B cell (primary cell): ENCODE results near the gene ERCC2. TPM values are rescaled to one million over a fixed set of nuclear protein-coding genes. Genes with fewer than 3 reads are reported as not detected.

Experiments
- ATAC-seq: fragments of 200-7000 bp; cut with Tn5 transposase; one replicate; pipeline ENCODE4 v1.10.0; 2021; ENCODE audit warnings: low read depth, mild to moderate bottlenecking, moderate number of reproducible peaks, moderate library complexity
- CTCF ChIA-PET: fragments of 350-600 bp; sonication (Branson Sonifier 250); formaldehyde crosslinking; loops from one replicate; lab custom pipeline; 2021; ENCODE audit warnings: antibody characterized with exemption, inconsistent platforms; lab: Charles Lee
- POLR2A ChIA-PET: fragments of 350-600 bp; sonication (Branson Sonifier 250); formaldehyde crosslinking; loops from one replicate; lab custom pipeline; 2021; ENCODE audit warnings: antibody characterized with exemption; lab: Charles Lee
- DNase-seq: peaks from one replicate; pipeline ENCODE4 v3.0.0; 2013
- H2AFZ ChIP-seq: 2 replicates; pipeline ENCODE4 v1.6.1; 2012; ENCODE audit warnings: mild to moderate bottlenecking, low read depth, low read length; ENCODE audit not compliant: insufficient read depth, poor library complexity, severe bottlenecking
- H3K27ac ChIP-seq, 2 donors: 1 replicate in 1 of 2; 2 replicates in 1 of 2; pipeline ENCODE4 v1.5.1; 2012 to 2013; ENCODE audit warnings: low read length in 2 of 2, mild to moderate bottlenecking in 2 of 2, moderate library complexity in 1 of 2
- H3K27me3 ChIP-seq, 4 experiments: fragments of 200-600 bp in 1 of 4; sonication (generic) in 1 of 4; replicated peaks in 1 of 4; 1 replicate in 2 of 4; 2 replicates in 2 of 4; pipeline versions ENCODE4 v1.6.1 to v1.7.0; 2013 to 2016; ENCODE audit warnings: low read length in 3 of 4, mild to moderate bottlenecking in 2 of 4, mixed read lengths in 1 of 4, moderate library complexity in 1 of 4; ENCODE audit not compliant: insufficient read depth in 4 of 4, control insufficient read depth in 3 of 4; ENCODE audit errors: control extremely low read depth in 1 of 4
- H3K36me3 ChIP-seq, 2 experiments: replicated peaks in 1 of 2; 1 replicate in 1 of 2; 2 replicates in 1 of 2; pipeline versions ENCODE4 v1.6.1 to v1.7.1; 2013; ENCODE audit warnings: low read length in 1 of 2; ENCODE audit not compliant: insufficient read depth in 2 of 2, control insufficient read depth in 1 of 2; ENCODE audit errors: control extremely low read depth in 1 of 2, extremely low read depth in 1 of 2
- H3K4me1 ChIP-seq, 2 donors: fragments of 200-600 bp in 1 of 2; sonication (generic) in 1 of 2; 1 replicate in 1 of 2; 2 replicates in 1 of 2; pipeline versions ENCODE4 v1.5.1 to v1.6.1; 2013 to 2017; ENCODE audit warnings: low read length in 2 of 2; ENCODE audit not compliant: control insufficient read depth in 2 of 2, insufficient read depth in 2 of 2
- H3K4me2 ChIP-seq: replicated peaks from 2 replicates; pipeline ENCODE3; 2012; ENCODE audit warnings: mild to moderate bottlenecking, low read depth, low read length; ENCODE audit not compliant: poor library complexity, severe bottlenecking
- H3K4me3 ChIP-seq, 5 experiments: fragments of 200-600 bp in 1 of 5; sonication (generic) in 1 of 5; 1 replicate in 3 of 5; 2 replicates in 2 of 5; pipeline versions ENCODE4 v1.5.1 to v1.7.0; 2011 to 2016; ENCODE audit warnings: low read length in 4 of 5, mild to moderate bottlenecking in 4 of 5, low read depth in 2 of 5, control low read depth in 1 of 5, moderate library complexity in 1 of 5; ENCODE audit not compliant: insufficient read depth in 1 of 5; ENCODE audit errors: control extremely low read depth in 1 of 5, extremely low read depth in 1 of 5
- H3K79me2 ChIP-seq: fragments of 200-600 bp; sonication (generic); one replicate; pipeline ENCODE4 v1.6.0; 2016; ENCODE audit warnings: low read length; ENCODE audit not compliant: control insufficient read depth, insufficient read depth
- H3K9ac ChIP-seq: fragments of 200-600 bp; sonication (generic); 2 replicates; pipeline ENCODE4 v1.6.1; 2017; ENCODE audit warnings: mild to moderate bottlenecking, low read length, moderate library complexity
- H3K9me3 ChIP-seq, 3 donors: one replicate each; pipeline versions ENCODE4 v1.6.1 to v1.7.1; 2013; ENCODE audit warnings: low read length in 2 of 3; ENCODE audit not compliant: control insufficient read depth in 2 of 3, insufficient read depth in 1 of 3; ENCODE audit errors: control extremely low read depth in 1 of 3
- H4K20me1 ChIP-seq: 2 replicates; pipeline ENCODE4 v1.6.0; 2012; ENCODE audit warnings: mild to moderate bottlenecking, low read length; ENCODE audit not compliant: insufficient read depth, control insufficient read depth, poor library complexity, severe bottlenecking
- H3K27ac Mint-ChIP-seq: one replicate; pipeline ENCODE4 v1.8.0; 2021; ENCODE audit warnings: mixed read lengths
- H3K27me3 Mint-ChIP-seq: one replicate; pipeline ENCODE4 v1.8.0; 2021; ENCODE audit warnings: mixed read lengths
- H3K4me1 Mint-ChIP-seq: one replicate; pipeline ENCODE4 v1.8.0; 2021; ENCODE audit warnings: mixed read lengths
- H3K4me3 Mint-ChIP-seq: one replicate; pipeline ENCODE4 v1.8.0; 2021; ENCODE audit warnings: mixed read lengths
- H3K9me3 Mint-ChIP-seq: one replicate; pipeline ENCODE4 v1.8.0; 2022; ENCODE audit warnings: mixed read lengths; ENCODE audit not compliant: insufficient read depth
- CTCF ChIP-seq: fragments of 200-600 bp; IDR thresholded peaks from one replicate; pipeline ENCODE4 v1.8.0; 2022; ENCODE audit warnings: antibody characterized with exemption, mild to moderate bottlenecking
- EZH2 ChIP-seq: IDR thresholded peaks from 2 replicates; pipeline ENCODE4 v1.6.1; 2012; ENCODE audit warnings: borderline replicate concordance, low read depth, mild to moderate bottlenecking, moderate library complexity, low read length; ENCODE audit not compliant: insufficient read depth, poor library complexity, severe bottlenecking
- WGBS: methylation state at CpG from one replicate; pipeline ENCODE4 v1.1.5; 2013; ENCODE audit warnings: missing lambda C conversion rate; ENCODE audit not compliant: insufficient coverage; 5-methylcytosine and 5-hydroxymethylcytosine counted together
- intact Hi-C: fragments of 100-400 bp; cut with micrococcal nuclease; formaldehyde crosslinking; loops from one replicate; pipeline ENCODE4 v1.10.0; 2022
- polyA plus RNA-seq: library from polyadenylated mRNA; depleted of rRNA; stranded (reverse); fragments of >200 nt; gene quantifications from 2 replicates; pipeline ENCODE4 v1.2.3, GENCODE V29; 2012
- total RNA-seq, 2 donors: library from RNA; stranded (reverse); fragments of 120-200 nt in 1 of 2; gene quantifications; 1 replicate in 1 of 2; 2 replicates in 1 of 2; pipeline versions ENCODE4 v1.2.3 to v1.2.4, GENCODE V29; 2013 to 2022

The ERCC2 gene
- total and polyA plus RNA-seq, 2 donors (not counting 1 experiment from before 2014, with no cell fraction given) = 20.8 to 26.5 TPM

GRCh38 chr19:45349126-45349415, 21.3 kb downstream of the ERCC2 start:
- CTCF ChIA-PET = no interaction called here
- Histone ChIP-seq H3K27me3 (peaks cover 0 to 17% (median 0%) of the 10 kb centered on the region in 4 experiments), H3K79me2 (no peaks in the 10 kb centered on the region), H4K20me1 (no peaks in the 10 kb centered on the region), H3K36me3 (peaks cover 1 to 3% of the 10 kb centered on the region in 2 experiments), H3K4me1 (no peaks in the 10 kb centered on the region), H3K4me3 (no peak overlapping the region), H3K27ac (no peak overlapping the region), H2AFZ (no peak overlapping the region), H3K4me2 (no peak overlapping the region), H3K9me3 (no peaks in the 10 kb centered on the region), H3K9ac (no peak overlapping the region)
- Mint-ChIP-seq H3K9me3 (no peaks in the 10 kb centered on the region), H3K4me1 (no peaks in the 10 kb centered on the region), H3K27ac (no peak overlapping the region), H3K4me3 (no peak overlapping the region), H3K27me3 (peaks cover 14% of the 10 kb centered on the region)
- TF ChIP-seq EZH2 = no peak
- TF ChIP-seq CTCF = no peak
- ATAC-seq (no peak), DNase-seq (no peak)
- POLR2A ChIA-PET = no interaction called here
- intact Hi-C loops = no loop called here
- WGBS = 72% methylated on average over 3 of the region's 3 CpGs

- ChIA-PET POLR2A (no interaction called here), CTCF (no interaction called here)
- H3K9me3 ChIP-seq = no peaks in the 10 kb centered on the region
- H3K27ac Mint-ChIP-seq = no peak overlapping the region
- peaks cover 16% of the 10 kb centered on the region for H3K27me3 Mint-ChIP-seq
- no peaks in the 10 kb centered on the region for H3K9me3 Mint-ChIP-seq
- H3K79me2 ChIP-seq = no peaks in the 10 kb centered on the region
- no peaks in the 10 kb centered on the region for H3K4me1 Mint-ChIP-seq
- peaks cover 0 to 17% (median 0%) of the 10 kb centered on the region in 4 experiments for H3K27me3 ChIP-seq
- intact Hi-C loops = no loop called here
- peaks cover under 1 to 2% of the 10 kb centered on the region in 2 experiments for H3K36me3 ChIP-seq
- H3K9ac ChIP-seq = no peak overlapping the region
- 82% methylated on average over 23 of the region's 23 CpGs for WGBS
- no peaks in the 10 kb centered on the region for H4K20me1 ChIP-seq
- H3K27ac ChIP-seq = no peak overlapping the region
- ATAC-seq (no peak), DNase-seq (no peak)
- no peak overlapping the region for H3K4me2 ChIP-seq
- H3K4me3 Mint-ChIP-seq = no peak overlapping the region
- no peak overlapping the region for H3K4me3 ChIP-seq
- H2AFZ ChIP-seq = no peak overlapping the region
- H3K4me1 ChIP-seq = no peaks in the 10 kb centered on the region
- TF ChIP-seq CTCF (no peak), EZH2 (no peak)
These were observed 21.8 kb downstream of the ERCC2 start for GRCh38 chr19:45348367-45349125.
